H9 (cell line): ENCODE results near the gene TMEM198. TPM values are rescaled to one million over a fixed set of nuclear protein-coding genes. Genes with fewer than 3 reads are reported as not detected.

Experiments used
- DNase-seq: peaks from one replicate; pipeline ENCODE4 v3.0.0-alpha.2; 2017
- H2AFZ ChIP-seq: one replicate; pipeline ENCODE4 v1.6.1; 2013; ENCODE audit warnings: mild to moderate bottlenecking, low read length, control low read depth, moderate library complexity
- H2AK5ac ChIP-seq: 2 replicates; pipeline ENCODE4 v1.6.1; 2013; ENCODE audit warnings: low read length, control low read depth, mixed read lengths; ENCODE audit not compliant: insufficient read length
- H2BK120ac ChIP-seq: one replicate; pipeline ENCODE4 v1.6.1; 2013; ENCODE audit warnings: low read depth, mild to moderate bottlenecking, low read length, control low read depth, inconsistent platforms; ENCODE audit not compliant: poor library complexity, severe bottlenecking
- H2BK12ac ChIP-seq: 2 replicates; pipeline ENCODE4 v1.6.1; 2013; ENCODE audit warnings: low read length, control low read depth, mixed read lengths, low read depth; ENCODE audit not compliant: insufficient read length
- H2BK15ac ChIP-seq: 2 replicates; pipeline ENCODE4 v1.6.1; 2013; ENCODE audit warnings: low read depth, low read length, control low read depth
- H2BK20ac ChIP-seq: one replicate; pipeline ENCODE4 v1.6.1; 2013; ENCODE audit warnings: low read depth, mild to moderate bottlenecking, low read length, control low read depth, inconsistent platforms; ENCODE audit not compliant: poor library complexity, severe bottlenecking
- H2BK5ac ChIP-seq: 2 replicates; pipeline ENCODE4 v1.6.1; 2013; ENCODE audit warnings: low read length, control low read depth, mixed read lengths; ENCODE audit not compliant: insufficient read length
- H3K14ac ChIP-seq: 2 replicates; pipeline ENCODE4 v1.6.1; 2013; ENCODE audit warnings: low read length, control low read depth; ENCODE audit not compliant: insufficient read depth
- H3K18ac ChIP-seq: 2 replicates; pipeline ENCODE4 v1.6.1; 2013; ENCODE audit warnings: low read depth, mild to moderate bottlenecking, mixed read lengths, low read length, control low read depth; ENCODE audit not compliant: insufficient read length
- H3K23ac ChIP-seq: 2 replicates; pipeline ENCODE4 v1.6.1; 2013; ENCODE audit warnings: low read length, control low read depth, mixed read lengths, low read depth; ENCODE audit not compliant: insufficient read length
- H3K23me2 ChIP-seq: 2 replicates; pipeline ENCODE4 v1.6.1; 2013; ENCODE audit warnings: low read depth, mild to moderate bottlenecking, mixed read lengths, low read length, control low read depth; ENCODE audit not compliant: insufficient read length, poor library complexity, severe bottlenecking
- H3K27ac ChIP-seq: 2 replicates; pipeline ENCODE4 v1.5.1; 2013; ENCODE audit warnings: low read length, control low read depth, mixed read lengths, low read depth; ENCODE audit not compliant: insufficient read length
- H3K27me3 ChIP-seq: 2 replicates; pipeline ENCODE4 v1.6.1; 2013; ENCODE audit warnings: low read length, control low read depth, inconsistent platforms; ENCODE audit not compliant: insufficient read depth
- H3K4ac ChIP-seq: 2 replicates; pipeline ENCODE4 v1.6.1; 2013; ENCODE audit warnings: low read depth, mild to moderate bottlenecking, control low read depth, inconsistent platforms, low read length, moderate library complexity
- H3K4me1 ChIP-seq: 2 replicates; pipeline ENCODE4 v1.6.1; 2013; ENCODE audit warnings: low read length, control low read depth, inconsistent platforms; ENCODE audit not compliant: insufficient read depth
- H3K4me2 ChIP-seq: 2 replicates; pipeline ENCODE4 v1.6.1; 2013; ENCODE audit warnings: low read length, control low read depth, mixed read lengths; ENCODE audit not compliant: insufficient read length, insufficient read depth
- H3K56ac ChIP-seq: 2 replicates; pipeline ENCODE4 v1.6.1; 2013; ENCODE audit warnings: low read depth, mild to moderate bottlenecking, mixed read lengths, low read length, control low read depth; ENCODE audit not compliant: insufficient read length
- H3K79me1 ChIP-seq: 2 replicates; pipeline ENCODE4 v1.6.1; 2013; ENCODE audit warnings: low read depth, mild to moderate bottlenecking, moderate library complexity, low read length, control low read depth, inconsistent platforms; ENCODE audit not compliant: insufficient read depth, poor library complexity, severe bottlenecking
- H3K79me2 ChIP-seq: 2 replicates; pipeline ENCODE4 v1.6.1; 2013; ENCODE audit warnings: low read length, control low read depth, inconsistent platforms; ENCODE audit not compliant: insufficient read depth
- H3K9ac ChIP-seq: 2 replicates; pipeline ENCODE4 v1.6.1; 2013; ENCODE audit warnings: low read length, control low read depth, mixed read lengths; ENCODE audit not compliant: insufficient read length; ENCODE audit errors: extremely low read depth
- H3K9me3 ChIP-seq: one replicate; pipeline ENCODE4 v1.6.1; 2013; ENCODE audit warnings: low read depth, low read length, inconsistent platforms; ENCODE audit not compliant: control insufficient read depth
- H3T11ph ChIP-seq: one replicate; pipeline ENCODE4 v1.6.1; 2013; ENCODE audit warnings: mild to moderate bottlenecking, low read length, control low read depth, inconsistent platforms
- H4K20me1 ChIP-seq: one replicate; pipeline ENCODE4 v1.6.1; 2013; ENCODE audit not compliant: control insufficient read depth, insufficient read length, insufficient read depth
- H4K5ac ChIP-seq: 2 replicates; pipeline ENCODE4 v1.6.1; 2013; ENCODE audit warnings: low read depth, mild to moderate bottlenecking, mixed read lengths, low read length, control low read depth; ENCODE audit not compliant: insufficient read length
- H4K8ac ChIP-seq: replicated peaks from 2 replicates; pipeline ENCODE4 v1.6.1; 2013; ENCODE audit warnings: low read length, control low read depth, mixed read lengths, low read depth; ENCODE audit not compliant: insufficient read length
- H4K91ac ChIP-seq: 2 replicates; pipeline ENCODE4 v1.6.1; 2013; ENCODE audit warnings: low read depth, mild to moderate bottlenecking, moderate library complexity, mixed read lengths, low read length, control low read depth; ENCODE audit not compliant: insufficient read length
- H3K27ac Mint-ChIP-seq, 3 experiments: 2 replicates in 2 of 3; 3 replicates in 1 of 3; pipeline ENCODE4 v1.8.0; 2020 to 2021; ENCODE audit warnings: mixed read lengths in 3 of 3, mild to moderate bottlenecking in 1 of 3, moderate library complexity in 1 of 3
- H3K27me3 Mint-ChIP-seq: 2 replicates; pipeline ENCODE4 v1.8.0; 2021; ENCODE audit warnings: low read depth, mild to moderate bottlenecking, moderate library complexity, mixed read lengths
- H3K36me3 Mint-ChIP-seq, 3 experiments: 2 replicates in 2 of 3; 3 replicates in 1 of 3; pipeline ENCODE4 v1.8.0; 2020 to 2021; ENCODE audit warnings: low read depth in 3 of 3, mixed read lengths in 3 of 3; ENCODE audit not compliant: insufficient read depth in 1 of 3
- H3K4me1 Mint-ChIP-seq, 2 experiments: 2 replicates each; pipeline ENCODE4 v1.8.0; 2020; ENCODE audit warnings: mixed read lengths in 2 of 2
- H3K4me3 Mint-ChIP-seq, 2 experiments: 2 replicates in 1 of 2; 3 replicates in 1 of 2; pipeline ENCODE4 v1.8.0; 2020 to 2021; ENCODE audit warnings: mild to moderate bottlenecking in 2 of 2, mixed read lengths in 2 of 2, moderate library complexity in 1 of 2
- H3K9me3 Mint-ChIP-seq, 2 experiments: 2 replicates in 1 of 2; 3 replicates in 1 of 2; pipeline ENCODE4 v1.8.0; 2020; ENCODE audit warnings: mild to moderate bottlenecking in 2 of 2, mixed read lengths in 2 of 2, moderate library complexity in 1 of 2
- WGBS: extraction: QIAGEN DNeasy Blood & Tissue Kit; methylation state at CpG from one replicate; pipeline ENCODE4 v1.1.7; 2013; ENCODE audit warnings: missing lambda C conversion rate, low lambda C conversion rate, mixed read lengths; ENCODE audit not compliant: insufficient read length; ENCODE audit errors: extremely low coverage; 5-methylcytosine and 5-hydroxymethylcytosine counted together
- total RNA-seq: library from RNA; stranded (reverse); gene quantifications from 2 replicates; pipeline ENCODE4 v1.2.1, GENCODE V29; 2021
- TF ChIP-seq, protein P1 (sequence below): fragments of 200-600 bp; sonication (generic); conservative IDR thresholded peaks from 3 replicates; pipeline ENCODE4 v1.8.0; 2021; ENCODE audit warnings: antibody characterized with exemption, mild to moderate bottlenecking

TMEM198 gene
- total RNA-seq, 1 experiment from 2014 or later: 7.7 TPM

DNA sequence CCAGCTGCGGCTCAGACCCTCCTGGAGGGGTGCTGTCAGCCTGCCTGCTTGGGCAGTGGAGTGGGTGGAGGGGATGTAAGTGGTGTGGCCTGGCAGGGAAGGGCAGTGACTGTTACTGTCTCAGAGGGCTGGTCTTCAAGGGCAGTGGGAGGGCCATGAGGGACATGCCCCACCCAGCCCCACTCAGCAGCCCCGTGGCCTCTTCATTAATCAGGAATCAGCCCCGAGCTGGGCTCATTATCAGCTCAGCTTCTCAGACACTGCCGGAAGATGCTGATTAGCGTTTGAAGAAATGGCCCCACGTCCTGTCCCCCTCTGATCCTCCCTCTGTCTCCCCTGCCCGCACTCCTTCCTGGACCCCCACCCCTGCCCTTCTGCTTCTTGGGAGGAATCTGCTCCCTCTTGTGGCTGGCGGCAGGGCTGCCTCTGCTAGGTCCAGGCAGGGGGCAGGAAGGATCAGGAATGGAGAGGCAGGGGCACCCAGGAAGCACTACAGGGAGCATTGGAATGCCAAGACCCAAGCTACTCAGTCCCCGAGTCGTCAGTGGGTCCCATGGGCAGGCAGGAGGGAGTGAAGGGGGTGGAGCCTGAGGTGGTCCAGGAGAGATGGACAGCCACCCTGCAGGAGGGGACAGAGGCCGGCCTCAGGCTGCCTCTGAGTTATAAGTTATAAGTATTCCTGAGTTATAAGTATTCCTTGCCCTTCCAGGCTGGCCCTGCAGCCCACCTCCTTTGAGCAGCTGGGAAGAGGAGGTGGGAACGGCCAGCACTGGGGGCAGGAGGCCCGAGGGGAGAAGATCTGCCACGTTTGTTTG lies 22.6 kb upstream of the TMEM198 start:
- peaks cover 49% of the 10 kb centered on the region for H3K27me3 Mint-ChIP-seq
- H3K4me3 Mint-ChIP-seq: peak overlapping the region; percentile 4 to 53; a peak in 3 of 5 replicates
- H3K9me3 ChIP-seq: no peaks in the 10 kb centered on the region
- no peak overlapping the region for H3K27ac ChIP-seq
- no peak overlapping the region for H3K23ac ChIP-seq
- DNase-seq: peak; percentile 88
- H2AFZ ChIP-seq: no peak overlapping the region
- TF ChIP-seq, protein P1, sequence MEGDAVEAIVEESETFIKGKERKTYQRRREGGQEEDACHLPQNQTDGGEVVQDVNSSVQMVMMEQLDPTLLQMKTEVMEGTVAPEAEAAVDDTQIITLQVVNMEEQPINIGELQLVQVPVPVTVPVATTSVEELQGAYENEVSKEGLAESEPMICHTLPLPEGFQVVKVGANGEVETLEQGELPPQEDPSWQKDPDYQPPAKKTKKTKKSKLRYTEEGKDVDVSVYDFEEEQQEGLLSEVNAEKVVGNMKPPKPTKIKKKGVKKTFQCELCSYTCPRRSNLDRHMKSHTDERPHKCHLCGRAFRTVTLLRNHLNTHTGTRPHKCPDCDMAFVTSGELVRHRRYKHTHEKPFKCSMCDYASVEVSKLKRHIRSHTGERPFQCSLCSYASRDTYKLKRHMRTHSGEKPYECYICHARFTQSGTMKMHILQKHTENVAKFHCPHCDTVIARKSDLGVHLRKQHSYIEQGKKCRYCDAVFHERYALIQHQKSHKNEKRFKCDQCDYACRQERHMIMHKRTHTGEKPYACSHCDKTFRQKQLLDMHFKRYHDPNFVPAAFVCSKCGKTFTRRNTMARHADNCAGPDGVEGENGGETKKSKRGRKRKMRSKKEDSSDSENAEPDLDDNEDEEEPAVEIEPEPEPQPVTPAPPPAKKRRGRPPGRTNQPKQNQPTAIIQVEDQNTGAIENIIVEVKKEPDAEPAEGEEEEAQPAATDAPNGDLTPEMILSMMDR: peak; percentile 84
- H4K5ac ChIP-seq: no peak overlapping the region
- no peak overlapping the region for H4K91ac ChIP-seq
- H3K4me2 ChIP-seq: no peak overlapping the region
- WGBS: no CpG with 5 or more reads among the region's 14 CpGs
- H4K8ac ChIP-seq: no peak overlapping the region
- no peak overlapping the region for H2BK5ac ChIP-seq
- peaks cover 8% of the 10 kb centered on the region; the same call in 1 of the 2 replicates for H3K27me3 ChIP-seq
- no peak overlapping the region for H3K9ac ChIP-seq
- no peak overlapping the region for H2BK15ac ChIP-seq
- no peaks in the 10 kb centered on the region for H3K79me1 ChIP-seq
- H3K36me3 Mint-ChIP-seq: no peaks in the 10 kb centered on the region; a peak in 1 of 7 replicates
- no peak overlapping the region for H2BK120ac ChIP-seq
- peaks cover 44 to 69% of the 10 kb centered on the region in 2 experiments for H3K4me1 Mint-ChIP-seq
- no peak overlapping the region for H3T11ph ChIP-seq
- peak overlapping the region; percentile 33 to 80 (median 76); a peak in 3 of 7 replicates for H3K27ac Mint-ChIP-seq
- H3K14ac ChIP-seq: no peak overlapping the region
- no peak overlapping the region for H2AK5ac ChIP-seq
- no peak overlapping the region for H3K56ac ChIP-seq
- H3K79me2 ChIP-seq: no peaks in the 10 kb centered on the region
- peaks cover 4% of the 10 kb centered on the region for H3K23me2 ChIP-seq
- H3K9me3 Mint-ChIP-seq: no peaks in the 10 kb centered on the region; a peak in 1 of 5 replicates
- H2BK12ac ChIP-seq: no peak overlapping the region
- no peak overlapping the region for H3K18ac ChIP-seq
- H4K20me1 ChIP-seq: no peaks in the 10 kb centered on the region
- H3K4me1 ChIP-seq: peaks cover 9% of the 10 kb centered on the region; the same call in 1 of the 2 replicates
- no peak overlapping the region for H2BK20ac ChIP-seq
- H3K4ac ChIP-seq: no peak overlapping the region
